ENCODE data around the gene SASH1.

SASH1 gene

DNA sequence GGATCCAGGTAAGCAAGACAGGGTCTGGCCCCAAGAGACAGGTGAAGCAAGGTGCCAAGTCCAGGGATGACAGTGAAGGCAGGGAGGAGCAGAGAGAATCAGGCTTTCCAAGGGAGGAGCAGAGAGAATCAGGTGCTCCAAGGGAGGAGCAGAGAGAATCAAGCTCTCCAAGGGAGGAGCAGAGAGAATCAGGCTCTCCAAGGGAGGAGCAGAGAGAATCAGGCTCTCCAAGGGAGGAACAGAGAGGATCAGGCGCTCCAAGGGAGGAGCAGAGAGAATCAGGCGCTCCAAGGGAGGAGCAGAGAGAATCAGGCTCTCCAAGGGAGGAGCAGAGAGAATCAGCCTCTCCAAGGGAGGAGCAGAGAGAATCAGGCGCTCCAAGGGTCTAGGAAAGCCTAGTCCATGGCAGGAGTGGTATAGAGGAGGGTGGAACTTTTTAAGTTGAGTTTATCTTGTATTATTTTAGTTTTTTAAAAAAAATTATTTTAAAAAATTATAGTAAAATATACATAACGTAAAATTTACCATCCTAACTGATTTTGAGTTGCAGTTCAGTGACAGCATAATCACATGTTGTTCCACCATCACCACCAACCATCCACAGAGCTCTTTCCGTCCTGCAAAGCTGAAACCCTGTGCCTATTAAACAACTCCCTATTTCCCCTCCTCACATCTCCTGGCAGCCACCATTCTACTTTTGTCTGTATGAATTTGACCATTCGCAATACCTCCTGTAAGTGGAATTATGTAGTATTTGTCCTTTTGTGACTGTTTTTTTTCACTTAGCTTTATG lies 64.1 kb downstream of the SASH1 start:
- DNase-seq, result no peak

DNA sequence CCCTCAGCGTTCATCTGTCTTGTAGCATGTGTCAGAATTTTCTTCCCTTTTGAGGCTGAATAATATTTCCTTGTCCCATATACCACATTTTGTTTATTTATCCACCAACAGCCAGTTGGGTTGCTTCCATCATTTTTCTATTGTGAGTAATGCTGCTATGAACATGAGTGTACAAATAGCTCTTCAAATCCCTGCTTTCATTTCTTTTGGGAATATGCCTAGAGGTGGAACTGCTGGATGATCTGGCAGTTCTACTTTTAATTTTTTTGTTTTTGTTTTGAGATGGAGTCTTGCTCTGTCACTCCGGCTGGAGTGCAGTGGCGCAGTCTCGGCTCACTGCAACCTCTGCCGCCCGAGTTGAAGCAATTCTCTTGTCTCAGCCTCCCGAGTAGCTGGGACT lies 64.7 kb downstream of the SASH1 start:
- no peak for DNase-seq

DNA sequence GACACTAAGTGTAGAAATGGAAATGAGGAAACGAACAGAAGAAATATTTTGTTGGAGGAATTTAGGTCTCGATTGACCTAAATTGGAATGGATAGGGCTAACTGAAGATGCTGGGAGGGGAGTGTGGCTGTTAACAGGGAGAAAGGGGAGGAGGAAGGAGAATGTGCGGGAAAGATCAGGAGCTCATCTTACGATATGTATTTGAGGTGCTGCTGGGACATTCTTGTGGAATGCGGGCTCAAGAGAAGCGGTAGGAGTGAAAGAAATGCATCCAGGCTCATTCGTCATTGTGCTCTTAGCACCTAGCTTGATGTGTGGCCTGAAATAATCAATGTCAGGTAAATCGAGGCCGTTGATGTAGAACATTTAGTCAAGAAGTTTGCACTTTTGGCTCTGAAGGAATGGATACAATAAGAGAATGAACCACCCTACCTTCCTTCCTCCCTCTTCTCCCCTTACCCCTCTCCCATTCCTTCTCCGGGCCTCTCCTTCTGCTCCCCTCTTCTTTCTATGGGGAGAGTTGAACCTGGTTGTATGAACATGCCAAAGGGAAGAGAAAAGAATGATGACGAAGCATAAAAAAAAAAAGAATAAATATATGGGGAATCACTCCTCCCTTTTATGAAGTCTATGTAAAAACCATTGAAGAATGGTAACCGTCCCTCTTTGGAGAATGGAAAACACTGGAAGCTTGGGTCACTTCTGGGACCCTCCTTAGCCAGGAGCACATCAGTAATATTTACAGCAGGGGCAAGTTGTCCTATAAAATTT lies 70.9 kb downstream of the SASH1 start:
- no peak for DNase-seq

DNA sequence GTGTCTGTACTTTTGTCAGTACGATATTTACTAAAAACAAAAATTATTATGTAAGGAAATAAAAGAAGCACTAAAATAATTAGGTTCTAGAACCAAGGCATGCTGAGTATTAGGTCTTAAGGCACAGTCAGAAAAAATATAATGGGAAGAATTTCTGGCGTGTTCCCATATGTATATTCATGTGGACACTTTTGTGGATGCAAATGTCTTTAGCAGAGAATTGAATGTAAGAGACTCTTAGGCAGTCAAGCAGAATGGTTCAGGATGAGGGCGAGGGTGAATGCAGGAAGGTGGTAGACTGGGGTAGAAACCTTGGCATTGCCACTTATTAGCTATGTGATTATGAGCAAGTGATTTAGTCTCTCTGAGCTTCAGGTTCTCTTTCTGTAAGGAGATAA lies 71.5 kb downstream of the SASH1 start:
- DNase-seq, result no peak

DNA sequence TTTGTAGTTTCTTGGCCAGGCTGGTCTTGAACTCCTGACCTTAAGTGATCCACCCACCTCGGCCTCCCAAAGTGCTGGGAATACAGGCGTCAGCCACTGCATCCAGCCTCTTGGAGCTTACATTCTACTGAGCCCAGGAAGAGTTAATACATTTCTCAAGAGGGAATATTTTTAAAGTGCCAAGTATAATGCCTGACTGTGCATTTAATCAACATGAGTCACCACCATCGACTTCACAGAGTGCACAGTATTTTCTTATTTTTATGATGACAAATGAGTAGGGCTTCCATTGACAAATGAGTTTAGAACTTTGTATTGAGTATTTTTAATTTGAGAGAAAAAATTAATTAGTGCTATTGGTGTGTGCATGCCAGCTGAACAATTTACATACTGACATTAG lies 72.2 kb downstream of the SASH1 start:
- DNase-seq, result no peak

DNA sequence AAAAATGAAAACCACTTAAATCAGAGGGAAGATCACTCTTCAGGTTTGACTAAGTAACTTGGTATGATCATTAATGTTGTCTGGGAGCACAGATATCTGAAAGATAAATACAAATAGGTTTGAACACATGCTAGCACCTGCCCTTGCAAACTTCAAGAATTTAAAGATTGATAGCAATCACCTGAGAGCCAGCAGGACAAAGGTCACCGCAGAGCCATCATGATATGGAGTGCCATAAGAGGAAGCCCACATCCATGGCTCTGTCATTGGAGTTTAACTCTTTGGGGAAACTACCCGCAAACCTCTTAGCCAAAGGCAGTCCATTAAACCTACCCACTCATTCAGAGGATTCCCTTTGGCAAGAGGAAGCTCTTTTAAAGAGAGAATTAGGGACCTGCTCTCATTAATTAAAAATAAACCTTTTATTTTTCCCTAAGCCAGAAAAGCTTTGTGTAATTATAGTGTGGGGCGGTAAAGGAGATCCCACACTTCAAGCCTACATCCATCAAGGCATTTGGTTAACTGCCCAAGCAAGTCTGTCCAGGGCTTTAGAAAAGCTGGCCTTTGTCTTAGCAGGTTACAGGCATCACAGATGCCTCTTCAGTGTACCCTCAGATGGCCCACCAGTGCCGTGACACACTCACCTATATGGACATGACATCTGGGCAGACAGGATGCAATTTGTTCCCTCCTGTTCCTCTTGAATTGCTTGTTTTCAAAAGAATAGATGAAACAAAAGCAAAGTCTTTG lies 73.0 kb downstream of the SASH1 start:
- no peak for DNase-seq

DNA sequence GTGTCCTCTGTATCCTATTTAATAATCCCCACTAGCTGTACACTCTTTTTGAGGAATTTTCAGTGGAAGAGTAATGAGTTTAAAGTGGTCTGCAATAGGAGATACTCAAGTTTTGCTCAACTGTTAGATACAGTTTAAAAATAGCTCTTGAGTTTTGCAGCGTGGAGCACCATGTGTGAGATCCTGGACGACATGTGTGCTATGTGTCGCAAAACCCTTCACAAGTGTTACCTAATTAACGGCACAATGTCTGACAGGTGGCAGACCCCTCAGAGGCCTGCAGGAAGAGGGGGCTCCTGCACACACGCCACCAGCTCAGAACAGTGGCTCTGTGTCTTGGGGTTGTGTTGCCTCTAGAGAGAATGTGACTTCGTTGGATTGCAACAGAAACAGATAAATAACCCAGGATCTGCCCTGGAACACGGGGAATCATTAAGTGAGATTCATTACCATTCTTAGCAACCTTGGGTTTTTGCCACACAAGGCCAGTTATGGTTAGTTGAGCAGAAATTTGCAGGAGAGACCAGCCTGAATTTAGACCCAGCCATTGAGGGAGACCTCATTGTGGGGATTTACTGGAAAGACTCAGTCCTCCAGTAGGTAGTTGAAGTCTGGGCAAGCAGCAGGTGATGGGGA lies 73.8 kb downstream of the SASH1 start:
- DNase-seq, result peak; percentile 51

DNA sequence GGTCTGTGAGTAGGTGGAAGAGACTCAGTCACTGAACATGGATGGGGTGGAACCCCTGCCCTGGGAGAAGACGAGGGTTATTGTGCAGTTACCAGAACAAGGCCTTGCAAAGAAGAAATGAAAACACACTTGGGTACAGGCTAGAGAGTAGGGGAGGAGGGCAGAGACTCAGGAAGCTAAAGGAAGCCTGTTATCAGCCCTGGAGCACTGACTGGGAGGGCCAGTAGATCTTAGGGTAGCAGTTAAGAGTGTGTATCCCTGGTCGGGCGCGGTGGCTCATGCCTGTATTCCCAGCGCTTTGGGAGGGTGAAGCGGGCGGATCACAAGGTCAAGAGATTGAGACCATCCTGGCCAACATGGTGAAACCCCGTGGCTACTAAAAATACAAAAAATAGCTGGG lies 74.4 kb downstream of the SASH1 start:
- DNase-seq, result no peak

DNA sequence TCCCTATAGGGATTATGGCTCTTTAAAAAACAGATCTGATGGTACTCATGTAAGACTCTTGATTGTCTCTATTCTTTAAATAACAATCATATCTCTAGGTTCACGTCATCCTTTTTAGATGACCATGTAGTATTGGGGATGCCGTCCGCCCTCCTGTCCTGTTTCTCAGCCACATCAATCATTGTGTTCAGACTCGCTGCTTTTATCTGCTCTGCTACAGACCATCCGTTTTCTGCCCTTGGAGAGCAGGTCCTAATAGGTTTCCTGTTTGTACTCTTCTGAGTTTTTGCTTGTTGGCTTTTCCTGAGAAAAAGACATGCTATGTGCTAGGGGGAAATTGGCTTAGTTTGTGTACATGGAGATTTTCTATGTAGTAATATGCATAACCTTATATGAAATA lies 76.8 kb downstream of the SASH1 start:
- DNase-seq, result no peak

DNA sequence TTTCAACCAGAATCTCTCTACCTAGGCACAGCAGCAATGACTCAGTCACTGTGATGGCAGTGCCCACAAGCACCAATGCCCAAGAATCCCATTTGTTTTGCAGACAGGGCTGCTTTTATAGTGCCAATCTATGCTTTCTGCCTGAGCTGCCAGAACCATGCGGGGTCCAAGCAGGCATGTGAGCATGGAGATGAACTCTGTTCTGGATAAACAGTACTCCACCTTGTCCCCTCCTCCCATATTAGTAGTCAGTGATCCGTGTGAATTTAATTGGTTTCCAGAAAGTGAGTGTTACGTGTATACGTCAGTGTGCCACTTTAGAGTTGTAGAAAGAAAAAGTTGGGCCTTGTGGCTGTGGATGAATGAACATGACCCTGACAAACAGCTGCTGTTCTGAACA lies 79.4 kb downstream of the SASH1 start:
- no peak for DNase-seq

DNA sequence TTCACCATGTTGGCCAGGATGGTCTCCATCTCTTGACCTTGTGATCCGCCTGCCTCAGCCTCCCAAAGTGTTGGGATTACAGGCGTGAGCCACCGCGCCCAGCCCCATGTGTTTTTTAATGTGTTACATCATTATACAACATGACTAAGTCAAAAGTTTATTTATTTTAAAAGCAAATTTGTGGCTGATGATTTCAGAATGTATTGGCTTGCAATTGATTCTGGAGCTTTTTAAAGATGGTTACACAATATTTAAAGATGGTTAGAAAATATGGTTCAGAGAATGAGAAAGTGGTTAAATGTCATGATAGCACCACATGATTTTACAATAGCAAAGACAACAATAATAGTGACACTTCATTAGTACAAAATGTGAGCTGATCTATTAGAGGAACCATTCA lies 80.5 kb downstream of the SASH1 start:
- DNase-seq, result no peak

DNA sequence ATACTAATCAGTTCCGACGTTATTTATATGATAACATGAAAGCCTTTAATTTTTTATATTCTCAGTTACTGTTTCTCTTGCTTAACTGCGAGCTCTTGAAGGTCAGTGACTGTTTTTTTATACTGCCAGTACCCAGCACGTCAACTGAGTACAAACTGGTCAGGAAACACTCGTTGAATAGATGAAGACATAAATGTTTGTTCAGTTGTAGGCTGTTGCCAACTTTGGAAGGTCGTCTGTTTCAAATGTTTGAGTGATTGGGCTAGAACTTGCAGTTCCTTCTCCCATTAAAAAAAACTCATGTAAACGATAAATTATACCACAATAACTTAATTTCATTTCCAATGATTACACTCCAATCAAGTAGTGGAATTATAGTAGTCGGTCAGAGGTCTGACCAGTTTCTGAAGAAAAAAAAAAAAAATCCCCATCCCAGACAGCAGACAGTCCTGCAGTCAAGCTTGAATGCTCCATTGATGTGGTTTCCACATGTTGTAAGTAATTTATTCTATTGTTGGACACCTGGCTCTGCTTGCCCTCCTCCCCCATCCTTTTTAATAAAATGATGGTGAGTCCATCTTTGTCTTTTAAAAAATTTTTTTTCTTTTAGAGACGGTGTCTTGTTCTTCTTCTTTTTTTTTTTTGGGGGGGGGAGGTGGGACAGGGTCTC lies 81.1 kb downstream of the SASH1 start:
- no peak for DNase-seq

DNA sequence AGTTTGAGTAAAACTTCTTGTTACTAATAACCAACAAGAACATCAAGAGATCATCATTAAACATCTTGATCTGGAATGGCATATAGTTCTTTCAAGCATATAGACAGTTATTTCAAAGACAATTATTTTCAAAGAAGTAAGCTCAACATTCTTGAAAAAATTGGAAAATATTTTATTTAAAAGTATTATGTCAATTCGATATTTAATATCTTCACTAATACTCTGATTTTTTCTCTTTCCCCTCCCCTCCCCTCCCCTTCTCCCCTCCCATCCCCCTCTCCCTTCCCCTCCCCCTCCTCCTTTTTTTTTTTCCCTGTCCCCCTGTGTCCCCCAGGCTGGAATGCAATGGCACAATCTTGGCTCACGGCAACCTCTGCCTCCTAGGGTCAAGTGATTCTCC lies 82.8 kb downstream of the SASH1 start:
- no peak for DNase-seq

DNA sequence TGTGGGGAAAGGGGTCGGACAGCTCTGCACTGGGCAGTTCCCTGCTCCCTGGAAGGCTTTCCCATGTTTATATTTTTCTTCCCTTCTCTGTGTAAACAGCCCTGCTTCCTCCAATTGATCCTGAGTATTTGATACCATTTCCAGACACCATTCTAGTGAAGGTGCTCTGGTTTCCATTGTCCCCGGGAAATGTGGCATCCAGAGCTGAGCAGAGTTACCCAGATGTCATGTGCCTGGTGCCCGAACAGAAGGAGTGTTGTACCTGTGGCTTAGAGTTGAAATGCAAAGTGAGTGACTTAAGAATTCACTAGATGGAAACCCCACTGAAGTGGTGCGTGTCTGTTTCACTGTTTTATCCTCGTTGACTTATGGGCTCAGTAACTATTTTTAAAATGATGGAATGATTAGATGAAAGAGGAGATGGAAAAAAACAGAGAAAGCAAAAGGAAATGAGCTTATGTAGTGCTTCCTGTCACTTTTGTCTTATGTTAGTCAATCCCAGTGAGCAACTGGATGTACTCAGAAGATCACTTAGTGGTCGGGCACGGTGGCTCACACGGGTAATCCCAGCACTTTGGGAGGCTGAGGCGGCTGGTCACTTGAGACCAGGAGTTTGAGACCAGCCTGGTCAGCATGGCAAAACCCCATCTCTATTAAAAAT lies 83.8 kb downstream of the SASH1 start:
- no peak for DNase-seq

DNA sequence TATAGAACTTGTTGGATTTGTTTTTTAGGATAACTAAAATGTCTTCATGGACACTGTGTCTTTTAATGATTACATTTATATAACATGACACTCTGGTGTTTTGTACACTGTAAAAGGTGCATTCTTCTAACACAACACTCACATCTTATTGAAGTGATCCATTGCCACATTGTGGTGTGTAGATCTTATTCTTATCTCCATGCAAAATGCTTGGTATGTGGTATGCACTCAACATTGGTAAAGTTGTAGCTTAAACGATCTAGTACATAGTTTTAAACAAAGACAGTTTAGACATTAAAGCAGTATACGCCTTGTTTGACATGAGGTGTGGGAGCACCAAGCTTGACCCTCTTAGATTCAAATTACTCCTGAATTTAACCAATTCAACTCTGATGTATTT lies 84.7 kb downstream of the SASH1 start:
- DNase-seq, result no peak

DNA sequence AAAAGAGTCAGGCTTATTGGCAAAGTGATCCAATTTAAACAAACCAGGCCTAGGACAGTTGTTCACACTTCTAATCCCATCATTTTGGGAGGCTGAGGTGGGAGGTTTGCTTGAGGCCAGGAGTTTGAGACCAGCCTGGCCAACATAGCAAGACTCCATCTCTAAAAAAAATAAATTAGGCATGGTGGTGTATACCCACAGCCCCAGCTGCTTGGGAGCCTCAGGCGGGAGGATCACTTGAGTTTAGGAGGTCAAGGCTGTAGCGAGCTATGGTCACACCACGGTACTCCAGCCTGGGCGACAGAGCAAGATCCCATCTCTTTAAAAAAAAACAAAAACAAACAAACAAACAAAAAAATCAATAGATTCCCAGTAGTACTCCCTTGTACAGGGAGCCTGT lies 86.8 kb downstream of the SASH1 start:
- DNase-seq, result no peak

DNA sequence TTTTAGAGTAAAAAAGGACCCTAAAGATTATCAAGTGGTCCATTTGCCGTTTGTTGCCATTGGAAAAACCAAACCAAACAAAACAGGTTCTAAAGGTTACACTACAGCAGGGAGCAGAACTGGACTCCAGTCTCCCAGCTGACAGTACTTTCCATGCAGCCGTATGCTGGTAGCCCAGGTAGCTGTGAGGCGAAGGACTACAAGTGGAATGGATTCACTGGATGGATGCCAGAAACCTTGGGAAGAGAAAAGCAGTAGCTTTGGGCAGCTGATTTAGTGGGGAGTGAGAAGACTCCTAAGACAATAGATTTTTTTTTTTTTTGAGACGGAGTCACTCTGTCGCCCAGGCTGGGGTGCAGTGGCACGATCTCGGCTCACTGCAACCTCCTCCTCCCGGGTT lies 88.3 kb downstream of the SASH1 start:
- no peak for DNase-seq

DNA sequence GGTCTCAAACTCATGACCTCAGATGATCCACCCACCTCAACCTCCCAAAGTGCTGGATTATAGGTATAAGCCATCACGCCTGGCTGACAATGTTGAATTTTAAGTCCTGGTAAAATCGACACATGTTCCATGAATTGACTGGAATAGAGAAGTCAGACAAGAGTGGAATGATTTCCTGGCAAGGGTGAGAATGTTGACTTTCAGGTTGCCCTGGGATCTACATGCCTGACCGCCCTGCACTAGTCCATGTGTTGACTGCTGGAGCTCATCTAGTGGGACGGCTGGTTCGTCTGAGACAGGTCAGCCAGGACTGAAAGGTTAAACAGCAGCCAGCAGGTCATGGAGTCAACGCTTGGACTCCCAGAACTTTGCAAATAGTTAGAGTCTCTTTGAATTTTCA lies 88.8 kb downstream of the SASH1 start:
- DNase-seq, result no peak

DNA sequence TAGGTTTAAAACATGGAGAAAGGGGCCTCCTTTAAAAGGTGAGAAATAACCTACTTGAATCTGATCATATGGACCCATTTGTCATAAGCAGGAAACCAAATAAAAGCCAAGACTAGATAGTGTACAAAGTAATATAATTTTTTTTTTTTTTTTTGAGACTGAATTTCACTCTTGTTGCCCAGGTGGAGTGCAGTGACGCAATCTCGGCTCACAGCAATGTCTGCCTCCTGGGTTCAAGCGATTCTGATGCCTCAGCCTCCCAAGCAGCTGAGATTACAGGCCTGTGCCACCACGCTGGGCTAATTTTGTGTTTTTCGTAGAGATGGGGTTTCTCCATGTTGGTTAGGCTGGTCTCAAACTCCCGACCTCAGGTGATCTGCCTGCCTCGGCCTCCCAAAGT lies 89.2 kb downstream of the SASH1 start:
- no peak for DNase-seq

DNA sequence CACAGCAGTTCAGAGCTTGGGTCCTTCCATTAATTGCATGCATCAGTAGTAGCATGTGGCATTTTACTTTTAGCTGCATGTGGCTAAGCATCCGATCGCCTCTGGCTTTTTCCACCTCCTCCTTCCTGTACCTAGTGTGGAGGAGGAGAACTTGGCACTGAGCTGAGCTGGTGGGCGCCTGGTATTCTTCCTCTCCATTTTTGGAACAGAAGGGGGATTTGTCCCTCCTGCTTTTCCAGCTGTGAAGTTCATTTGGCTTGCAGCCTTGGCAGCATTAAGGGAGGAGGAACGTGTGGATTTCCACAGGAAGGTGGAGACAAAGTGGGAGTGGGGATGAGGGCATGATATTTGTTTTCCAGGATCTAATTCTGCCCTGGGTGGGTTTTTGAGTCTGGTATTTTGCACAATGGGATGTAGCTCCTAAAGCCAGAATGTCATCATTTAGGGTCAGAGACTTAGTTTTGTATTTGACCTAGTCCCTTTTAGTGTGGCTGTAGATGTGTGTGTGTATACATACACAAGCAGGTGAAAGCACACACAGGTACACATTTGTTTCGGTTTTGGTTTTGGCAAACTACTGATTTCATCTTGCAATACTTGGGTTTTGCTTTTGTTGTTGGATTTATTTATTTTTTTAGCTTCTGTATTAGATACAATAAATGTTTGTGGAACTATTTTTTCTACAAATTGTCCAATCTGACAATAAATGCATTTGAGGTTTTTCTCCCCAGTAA lies 90.0 kb downstream of the SASH1 start:
- no peak for DNase-seq

DNA sequence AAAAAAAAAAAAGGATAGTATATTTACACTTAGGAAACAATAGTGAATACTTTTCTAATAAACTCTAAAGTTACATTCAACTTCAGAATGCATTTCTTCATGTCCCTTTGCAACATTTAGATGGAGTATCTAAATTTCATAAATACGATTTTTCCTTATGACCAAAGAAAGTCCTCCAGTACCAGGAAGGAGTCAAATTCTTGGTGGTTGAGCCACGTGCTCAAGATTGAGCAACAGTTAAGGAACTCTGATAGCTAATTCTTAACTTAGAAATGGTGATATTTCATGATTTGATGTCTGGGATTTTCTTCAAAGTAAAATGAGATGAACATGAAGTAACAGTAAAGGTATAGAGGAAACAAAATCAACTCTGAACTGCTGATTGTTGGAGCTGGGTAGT lies 92.7 kb downstream of the SASH1 start:
- no peak for DNase-seq

DNA sequence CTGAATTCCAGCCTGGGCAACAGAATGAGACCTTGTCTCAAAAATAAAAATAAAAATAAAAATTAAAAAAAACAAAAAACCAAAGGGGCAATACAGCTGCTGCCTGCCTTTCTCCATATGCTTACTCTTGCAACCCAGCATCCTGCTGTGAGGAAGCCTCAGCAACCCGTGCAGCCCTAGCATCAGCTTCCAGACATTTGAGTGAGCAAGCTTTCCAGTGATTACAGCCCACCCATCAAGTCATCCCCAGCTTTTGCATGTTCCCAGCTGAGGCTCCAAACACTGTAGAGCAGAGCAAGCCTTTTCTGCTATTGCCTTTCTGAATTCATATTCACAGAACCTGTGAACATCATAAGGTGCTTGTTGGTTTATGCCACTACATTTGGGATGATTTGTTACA lies 93.8 kb downstream of the SASH1 start:
- no peak for DNase-seq

All from SIG-M5 (cell line).